ENCODE results near the gene ANKRD49.

DNA sequence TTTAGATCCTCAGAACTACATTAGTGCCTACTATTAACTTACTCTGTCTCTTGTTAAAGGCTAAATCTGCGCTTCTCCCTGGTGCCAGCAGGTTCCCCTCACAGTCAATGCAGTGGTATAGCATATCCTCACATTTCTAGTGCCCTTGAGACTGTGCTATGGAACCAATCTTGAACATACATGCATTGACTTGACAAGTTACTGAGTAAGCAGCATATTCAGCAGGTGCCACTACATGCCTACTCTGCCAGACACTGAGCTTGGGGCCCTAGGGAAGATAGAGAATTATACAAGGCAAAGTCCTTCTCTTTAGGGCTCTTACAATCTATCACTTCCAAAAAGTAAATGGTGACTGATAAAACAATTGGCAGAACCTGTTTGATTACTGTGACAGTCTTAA is 53.1 kb downstream of the ANKRD49 start:
- TF ChIP-seq, protein P1, sequence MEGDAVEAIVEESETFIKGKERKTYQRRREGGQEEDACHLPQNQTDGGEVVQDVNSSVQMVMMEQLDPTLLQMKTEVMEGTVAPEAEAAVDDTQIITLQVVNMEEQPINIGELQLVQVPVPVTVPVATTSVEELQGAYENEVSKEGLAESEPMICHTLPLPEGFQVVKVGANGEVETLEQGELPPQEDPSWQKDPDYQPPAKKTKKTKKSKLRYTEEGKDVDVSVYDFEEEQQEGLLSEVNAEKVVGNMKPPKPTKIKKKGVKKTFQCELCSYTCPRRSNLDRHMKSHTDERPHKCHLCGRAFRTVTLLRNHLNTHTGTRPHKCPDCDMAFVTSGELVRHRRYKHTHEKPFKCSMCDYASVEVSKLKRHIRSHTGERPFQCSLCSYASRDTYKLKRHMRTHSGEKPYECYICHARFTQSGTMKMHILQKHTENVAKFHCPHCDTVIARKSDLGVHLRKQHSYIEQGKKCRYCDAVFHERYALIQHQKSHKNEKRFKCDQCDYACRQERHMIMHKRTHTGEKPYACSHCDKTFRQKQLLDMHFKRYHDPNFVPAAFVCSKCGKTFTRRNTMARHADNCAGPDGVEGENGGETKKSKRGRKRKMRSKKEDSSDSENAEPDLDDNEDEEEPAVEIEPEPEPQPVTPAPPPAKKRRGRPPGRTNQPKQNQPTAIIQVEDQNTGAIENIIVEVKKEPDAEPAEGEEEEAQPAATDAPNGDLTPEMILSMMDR (IDR thresholded peaks at IDR 0.05): no peak
- no peak for TF ChIP-seq POLR2A (IDR thresholded peaks at IDR 0.05)

All from heart left ventricle (tissue), 13 donors.